Left renal cortex interstitium (tissue), 4 donors: ENCODE results near the gene DUOX1. TPM values are rescaled to one million over a fixed set of nuclear protein-coding genes. Genes with fewer than 3 reads are reported as not detected.
"Not testable (repeated sequence)": the region's sequence is repeated elsewhere in the genome, so short reads cannot be mapped to it uniquely, and the experiment has no call there.

Source experiments
- DNase-seq, 4 donors: peaks; one replicate each; pipeline ENCODE4 v3.0.0-alpha.2; 2013; ENCODE audit warnings: low read depth in 4 of 4, low spot score in 2 of 4, missing footprints in 1 of 4
- polyA plus RNA-seq, 4 donors: library from polyadenylated mRNA; unstranded; fragments of 120-200 nt; gene quantifications; one replicate each; pipeline ENCODE4 v1.2.1, GENCODE V29; 2013; ENCODE audit not compliant: insufficient read length in 4 of 4

Gene DUOX1
- polyA plus RNA-seq: 1 to 10 TPM; 2.0 to 6.9 (median 3.8) TPM

DNA sequence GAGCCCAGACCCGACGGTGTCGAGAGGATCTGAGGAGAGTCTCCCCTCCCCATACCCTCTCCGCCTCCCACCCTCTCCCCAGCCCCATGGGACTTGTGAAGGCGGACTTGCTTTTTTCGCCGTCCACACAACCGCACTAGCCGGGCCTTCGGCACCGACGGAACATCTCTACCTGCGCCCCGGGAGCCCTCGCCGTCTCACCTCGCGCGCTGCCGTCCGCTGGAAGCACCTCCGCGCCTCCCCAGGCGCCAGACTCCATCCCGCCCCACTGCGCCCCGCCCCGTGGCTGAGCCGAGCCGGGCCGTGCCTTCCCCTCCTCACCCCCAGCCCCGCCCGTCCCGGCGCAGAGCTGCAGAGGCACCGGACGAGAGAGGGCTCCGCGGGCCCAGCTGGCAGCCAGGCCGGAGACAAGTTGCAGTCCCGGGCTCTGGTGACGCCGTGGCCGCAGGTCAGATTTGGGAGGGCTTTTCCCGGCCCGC, at the start of gene DUOX1, which contains the start of gene DUOXA1:
Gene DUOX1, plus strand, starts transcription at position 344 of the 479 bp plus-strand sequence. CDS start 1,973 bp downstream, outside the sequence.
Gene DUOXA1, minus strand, starts transcription at position 229 of the 479 bp plus-strand sequence. CDS start 6,865 bp downstream, outside the sequence.
- DNase-seq: no peak

GRCh38 chr15:45080593-45080992, 49.2 kb upstream of the DUOX1 start:
- DNase-seq: not testable (repeated sequence)

GRCh38 chr15:45082412-45082811, 47.4 kb upstream of the DUOX1 start:
- not testable (repeated sequence) for DNase-seq

GRCh38 chr15:45083223-45083622, 46.6 kb upstream of the DUOX1 start:
- no peak for DNase-seq

- no peak for DNase-seq
Observed at GRCh38 chr15:45084163-45084562, 45.6 kb upstream of the DUOX1 start.

- DNase-seq: no peak
Observed at GRCh38 chr15:45087513-45087912, 42.3 kb upstream of the DUOX1 start.

- no peak for DNase-seq
Observed at GRCh38 chr15:45088801-45089711, 40.7 kb upstream of the DUOX1 start.

- no peak for DNase-seq
Observed at GRCh38 chr15:45089712-45090373, 40.0 kb upstream of the DUOX1 start.

- no peak for DNase-seq
Observed at GRCh38 chr15:45091161-45091560, 38.6 kb upstream of the DUOX1 start.

- no peak for DNase-seq
Observed at GRCh38 chr15:45091576-45091975, 38.2 kb upstream of the DUOX1 start.

- no peak for DNase-seq
Observed at GRCh38 chr15:45093013-45093412, 36.8 kb upstream of the DUOX1 start.

- DNase-seq: no peak
Observed at GRCh38 chr15:45093622-45094357, 36.0 kb upstream of the DUOX1 start.

DNA sequence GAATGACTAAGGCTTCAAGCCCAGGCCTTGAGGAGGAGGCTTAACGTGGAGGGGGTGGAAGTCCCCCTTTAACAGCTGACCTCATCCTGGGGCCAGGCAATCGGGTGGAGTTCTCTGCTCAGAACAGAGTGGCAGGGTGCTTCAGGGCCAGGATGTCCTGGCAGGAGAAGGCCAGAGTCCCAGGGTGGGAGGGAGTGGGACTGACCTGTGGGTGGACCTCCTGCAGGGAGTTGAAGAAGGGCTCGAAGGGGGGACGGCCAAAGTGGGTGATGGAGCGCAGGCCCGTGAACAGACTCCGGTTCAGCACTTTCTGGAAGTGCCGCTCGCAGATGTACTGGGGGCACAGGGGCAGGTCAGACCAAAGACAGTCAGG, 35.5 kb upstream of the DUOX1 start:
- DNase-seq: no peak

GRCh38 chr15:45095661-45096060, 34.1 kb upstream of the DUOX1 start:
- DNase-seq: no peak

GRCh38 chr15:45097466-45097865, 32.3 kb upstream of the DUOX1 start:
- DNase-seq: no peak

- no peak for DNase-seq
Observed at GRCh38 chr15:45099549-45100165, 30.1 kb upstream of the DUOX1 start.

- DNase-seq: no peak
Observed at GRCh38 chr15:45100884-45101625, 28.7 kb upstream of the DUOX1 start.

- no peak for DNase-seq
Observed at GRCh38 chr15:45101749-45102148, 28.0 kb upstream of the DUOX1 start.

- no peak for DNase-seq
Observed at GRCh38 chr15:45102226-45102625, 27.6 kb upstream of the DUOX1 start.

DNA sequence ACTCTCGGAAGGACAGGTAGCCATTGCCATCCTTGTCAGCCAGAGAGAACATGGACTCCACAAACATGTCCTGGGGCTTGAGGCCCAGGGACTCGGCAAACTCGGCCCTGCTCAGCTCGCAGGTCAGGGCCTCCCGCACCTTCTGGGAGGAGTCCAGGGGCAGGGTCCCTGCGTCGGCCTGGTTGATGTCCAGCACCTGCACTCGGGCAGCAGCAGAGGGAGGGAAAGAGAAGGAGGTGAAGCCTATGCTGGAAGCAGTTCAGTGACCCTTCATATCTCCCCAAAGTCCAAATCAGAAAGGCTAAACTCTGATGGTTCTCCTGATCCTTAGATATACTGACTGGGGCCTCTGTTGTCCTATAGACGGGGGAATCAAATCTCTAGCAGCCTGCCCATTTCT, 25.6 kb upstream of the DUOX1 start:
- DNase-seq: not testable (repeated sequence)
